Hematopoietic multipotent progenitor cell treated with erythropoietin and hydrocortisone succinate and interleukin-3 and kit ligand, for 4 days (in vitro differentiated cells): ENCODE results near the gene ERGIC2.
"Not testable (repeated sequence)": the region's sequence is repeated elsewhere in the genome, so short reads cannot be mapped to it uniquely, and the experiment has no call there.

Experiments
- DNase-seq: peaks from one replicate; pipeline ENCODE4 v3.0.0-alpha.2; 2015

Gene ERGIC2

GRCh38 chr12:29380536-29381523 is at the start of gene ERGIC2:
ERGIC2 (minus strand) TSS chr12:29381172; CDS start chr12:29371633, 9,539 bp downstream.
- DNase-seq, result peak; percentile 99

DNA sequence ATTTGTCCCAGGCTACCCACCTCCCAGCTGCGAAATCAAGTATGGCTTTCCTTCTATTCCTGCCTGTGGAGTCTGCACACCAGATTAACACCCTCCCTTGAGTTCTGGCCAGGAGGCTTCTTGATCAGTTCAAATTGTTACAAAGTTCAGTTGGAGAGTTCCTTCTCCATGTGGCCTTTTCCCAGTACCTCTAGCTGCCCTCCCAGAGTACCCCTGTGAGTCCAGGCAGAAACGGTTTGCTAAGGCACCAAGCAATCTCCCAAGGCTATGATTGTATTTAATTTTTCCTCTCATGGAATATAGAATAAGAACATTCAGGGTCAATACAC is 49.7 kb upstream of the ERGIC2 start:
- DNase-seq, result no peak

GRCh38 chr12:29429999-29430715 is 49.2 kb upstream of the ERGIC2 start:
- no peak for DNase-seq

GRCh38 chr12:29428633-29429032 is 47.7 kb upstream of the ERGIC2 start:
- DNase-seq, result peak; percentile 85

DNA sequence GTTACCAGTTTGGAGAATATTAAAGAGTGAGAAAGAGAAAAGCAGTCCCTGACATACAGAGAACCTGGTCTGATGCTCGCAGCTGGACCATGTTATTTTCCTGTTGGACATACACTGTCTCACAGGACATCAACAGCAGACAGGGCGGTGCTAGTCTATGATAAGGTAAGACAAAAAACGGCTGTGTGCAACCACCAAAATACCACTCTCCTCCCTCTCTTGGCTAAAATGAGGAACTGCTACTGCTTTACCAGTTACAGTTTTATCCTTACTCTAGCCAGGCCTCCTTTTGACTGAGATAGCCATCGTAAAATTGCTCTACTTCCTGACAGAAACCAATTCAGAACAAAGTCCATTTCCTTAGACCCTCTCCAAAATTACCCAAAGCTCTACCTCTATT is 47.0 kb upstream of the ERGIC2 start:
- peak; percentile 88 for DNase-seq

- no peak for DNase-seq
Measured at GRCh38 chr12:29426498-29426897, 45.5 kb upstream of the ERGIC2 start.

GRCh38 chr12:29425722-29426121 is 44.8 kb upstream of the ERGIC2 start:
- DNase-seq, result no peak

DNA sequence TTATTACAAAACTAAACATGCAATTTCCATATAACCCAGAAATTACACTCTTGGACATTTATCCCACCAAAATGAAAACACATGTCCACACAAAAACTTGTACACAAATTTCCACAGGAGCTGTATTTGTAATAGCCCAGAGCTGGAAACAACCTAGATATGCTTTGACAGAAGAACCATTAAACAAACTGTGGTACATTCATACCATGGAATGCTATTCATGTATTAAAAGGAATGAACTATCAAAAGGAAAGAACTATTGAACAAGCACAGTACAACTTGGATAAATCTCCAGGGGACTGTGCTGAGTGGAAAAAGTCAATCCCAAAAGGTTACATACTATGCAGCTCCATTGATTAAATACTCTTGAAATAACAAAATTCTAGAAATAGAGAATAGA is 35.8 kb upstream of the ERGIC2 start:
- no peak for DNase-seq

- no peak for DNase-seq
Measured at GRCh38 chr12:29415111-29415510, 34.1 kb upstream of the ERGIC2 start.

GRCh38 chr12:29414368-29414767 is 33.4 kb upstream of the ERGIC2 start:
- no peak for DNase-seq

- DNase-seq, result no peak
Measured at GRCh38 chr12:29405561-29405960, 24.6 kb upstream of the ERGIC2 start.

- DNase-seq, result no peak
Measured at GRCh38 chr12:29403991-29404390, 23.0 kb upstream of the ERGIC2 start.

DNA sequence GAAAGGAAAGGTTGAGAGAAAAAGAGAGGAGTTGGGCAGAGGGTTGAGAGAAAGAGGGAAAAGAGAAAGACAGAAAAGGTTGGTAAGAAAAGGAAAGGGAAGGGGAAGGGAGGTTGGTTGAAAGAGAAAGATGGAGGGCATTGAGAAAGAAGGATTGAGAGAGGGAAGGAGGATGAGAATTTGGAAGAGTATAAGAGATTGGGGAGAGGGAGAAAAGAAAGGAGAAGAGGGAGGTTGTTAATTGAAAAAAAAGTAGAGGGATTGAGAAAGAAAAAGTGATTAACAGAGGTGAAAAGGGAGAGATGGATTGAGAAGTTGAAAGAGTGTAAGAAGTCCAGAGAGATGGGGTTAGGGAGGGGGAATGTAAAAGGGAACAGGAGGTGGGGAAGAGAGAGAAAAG is 21.5 kb upstream of the ERGIC2 start:
- DNase-seq, result no peak

DNA sequence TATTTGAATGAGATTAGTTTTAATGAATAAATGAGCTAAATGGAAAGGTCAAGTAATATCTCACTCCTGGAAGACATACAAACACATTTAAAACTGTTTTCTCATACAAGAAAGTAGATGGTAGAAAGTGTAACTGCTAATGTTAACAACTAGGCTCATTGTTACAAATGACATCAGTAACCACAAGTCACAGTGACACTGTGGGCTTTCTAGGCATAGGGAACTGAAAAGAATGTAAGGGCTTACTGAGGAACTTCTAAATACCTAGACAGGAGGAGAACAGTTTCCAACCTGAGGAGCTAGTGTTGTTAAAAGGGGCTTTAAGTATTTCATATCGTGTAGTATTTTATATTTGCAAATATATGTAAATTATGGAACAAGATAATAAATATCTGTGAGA is 17.5 kb upstream of the ERGIC2 start:
- no peak for DNase-seq

DNA sequence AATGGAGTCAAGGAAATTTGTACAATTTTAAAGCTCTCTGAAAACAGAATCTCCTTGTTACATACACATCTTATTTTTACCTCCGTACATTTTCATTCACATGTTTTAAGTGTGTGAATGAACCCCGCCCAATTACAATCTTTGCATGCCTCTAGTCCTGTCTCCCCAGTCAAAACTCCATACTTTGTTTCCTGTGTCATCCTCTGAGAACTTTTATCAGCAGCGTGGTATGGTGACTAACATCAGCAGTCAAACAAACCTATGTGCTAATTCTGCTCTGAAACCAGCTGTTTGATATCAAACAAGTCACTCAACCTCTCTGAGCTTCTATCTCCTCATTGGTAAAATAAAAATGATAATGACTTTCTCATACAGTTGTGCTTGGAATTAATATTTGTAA is 15.8 kb upstream of the ERGIC2 start:
- no peak for DNase-seq

GRCh38 chr12:29395356-29395755 is 14.4 kb upstream of the ERGIC2 start:
- no peak for DNase-seq

- peak; percentile 27 for DNase-seq
Measured at GRCh38 chr12:29390419-29390818, 9.4 kb upstream of the ERGIC2 start.

GRCh38 chr12:29389295-29389919 is 8.4 kb upstream of the ERGIC2 start:
- DNase-seq, result peak; percentile 5

DNA sequence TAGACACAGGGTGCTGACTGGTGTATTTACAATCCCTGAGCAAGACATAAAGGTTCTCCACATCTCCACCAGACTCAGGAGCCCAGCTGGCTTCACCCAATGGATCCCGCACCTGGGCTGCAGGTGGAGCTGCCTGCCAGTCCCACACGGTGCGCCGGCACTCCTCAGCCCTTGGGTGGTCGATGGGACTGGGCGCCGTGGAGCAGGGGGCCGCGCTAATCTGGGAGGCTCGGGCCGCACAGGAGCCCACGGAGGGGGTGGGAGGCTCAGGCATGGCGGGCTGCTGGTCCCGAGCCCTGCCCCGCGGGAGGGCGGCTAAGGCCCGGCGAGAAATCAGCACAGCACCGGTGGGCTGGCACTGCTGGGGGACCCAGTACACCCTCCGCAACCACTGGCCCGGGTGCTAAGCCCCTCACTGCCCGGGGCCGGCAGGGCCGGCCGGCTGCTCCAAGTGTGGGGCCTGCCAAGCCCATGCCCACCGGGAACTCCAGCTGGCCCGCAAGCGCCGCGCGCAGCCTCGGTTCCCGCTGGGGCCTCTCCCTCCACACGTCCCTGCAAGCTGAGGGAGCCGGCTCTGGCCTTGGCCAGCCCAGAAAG is 5.2 kb upstream of the ERGIC2 start:
- not testable (repeated sequence) for DNase-seq

GRCh38 chr12:29385194-29385593 is 4.2 kb upstream of the ERGIC2 start:
- not testable (repeated sequence) for DNase-seq

DNA sequence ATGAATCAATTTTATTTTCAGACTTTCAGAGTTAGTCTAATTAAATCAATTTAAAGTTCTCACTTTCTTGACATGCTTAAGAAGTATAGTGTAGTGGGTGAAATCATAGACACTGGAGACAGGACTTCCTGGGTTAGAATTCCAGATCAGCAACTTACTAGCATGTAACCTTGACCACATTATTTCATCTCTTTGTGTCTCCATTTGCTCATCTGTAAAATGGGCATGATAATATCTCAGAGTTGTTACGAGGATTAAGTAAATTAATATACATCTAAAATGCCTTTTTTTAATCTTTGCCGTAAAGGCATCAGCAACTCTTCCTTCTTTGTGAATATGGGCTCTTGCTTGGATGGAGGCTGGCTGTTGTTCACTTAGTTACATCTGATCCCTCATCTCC is 1.3 kb upstream of the ERGIC2 start:
- DNase-seq, result no peak

GRCh38 chr12:29376118-29376517 is 4.9 kb downstream of the ERGIC2 start:
- DNase-seq, result no peak

GRCh38 chr12:29374913-29375312 is 6.1 kb downstream of the ERGIC2 start:
- no peak for DNase-seq
